Measurements from ENCODE around the gene HNF4A.

The HNF4A gene

DNA sequence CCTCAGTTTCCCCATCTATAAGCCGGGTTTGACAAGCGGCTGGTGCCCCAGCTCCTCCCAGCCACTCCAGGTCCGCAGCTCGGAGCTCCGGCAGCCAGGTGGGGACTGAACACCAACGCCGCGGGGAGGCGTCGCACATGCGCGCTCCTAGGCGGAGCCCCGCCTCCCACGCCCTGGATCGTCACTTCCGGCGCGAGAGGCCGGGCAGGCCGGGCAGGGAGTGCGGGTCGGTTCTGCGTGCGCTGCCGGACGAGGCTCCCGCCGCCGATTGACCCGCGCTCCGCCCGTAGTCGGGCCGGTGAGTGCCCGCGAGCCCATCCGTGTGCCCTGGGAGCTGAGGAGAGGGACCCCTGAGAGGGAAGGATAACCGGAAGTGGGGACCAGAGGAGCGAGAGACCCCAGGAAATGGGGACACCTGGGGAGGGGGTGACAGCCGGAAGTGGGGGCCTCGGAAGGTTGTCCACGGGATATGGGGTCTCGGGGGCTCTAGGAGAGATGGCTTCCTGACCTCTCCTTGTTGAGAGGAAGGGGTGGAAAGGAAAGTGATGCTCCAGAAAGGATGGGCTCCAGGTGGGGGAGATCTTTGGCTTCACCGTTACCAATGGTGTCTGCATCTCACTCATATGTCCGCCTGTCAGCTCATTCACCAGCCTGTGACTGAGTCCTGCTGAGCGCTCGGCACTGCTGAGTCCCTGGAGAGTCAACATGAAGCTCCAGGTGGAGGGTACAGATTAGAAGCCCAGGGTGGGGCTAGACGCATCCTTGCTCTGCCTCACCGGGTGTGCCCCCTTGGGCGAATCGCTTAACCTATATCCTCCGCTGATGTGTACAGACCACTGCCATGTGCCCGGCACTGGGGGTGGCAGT is 120.4 kb downstream of the HNF4A start, which contains the start of gene TTPAL:
Gene TTPAL, plus strand, starts transcription at position 181 of the 867 bp plus-strand sequence. CDS start 4,126 bp downstream, outside the sequence.
- DNase-seq, result peak; percentile 88 to 90

DNA sequence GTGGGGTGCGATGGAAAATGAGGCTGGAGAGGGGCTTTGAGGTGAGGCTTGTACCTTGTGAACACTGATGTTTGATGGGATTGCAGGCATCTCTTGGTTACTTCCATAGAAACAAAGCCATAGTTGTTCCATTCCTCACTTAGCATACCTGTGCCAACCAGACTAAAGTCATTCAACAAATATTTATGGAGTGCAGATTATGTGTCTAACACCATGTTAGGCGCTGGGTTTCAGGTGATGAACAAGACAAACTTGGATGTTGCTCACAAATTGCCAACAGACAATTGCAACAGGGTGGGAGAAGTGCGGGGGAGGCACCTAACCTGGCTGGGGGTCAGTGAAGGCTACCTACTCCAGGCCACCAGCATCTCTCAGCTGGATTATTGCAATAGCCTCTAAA is 121.7 kb downstream of the HNF4A start:
- no peak for DNase-seq

DNA sequence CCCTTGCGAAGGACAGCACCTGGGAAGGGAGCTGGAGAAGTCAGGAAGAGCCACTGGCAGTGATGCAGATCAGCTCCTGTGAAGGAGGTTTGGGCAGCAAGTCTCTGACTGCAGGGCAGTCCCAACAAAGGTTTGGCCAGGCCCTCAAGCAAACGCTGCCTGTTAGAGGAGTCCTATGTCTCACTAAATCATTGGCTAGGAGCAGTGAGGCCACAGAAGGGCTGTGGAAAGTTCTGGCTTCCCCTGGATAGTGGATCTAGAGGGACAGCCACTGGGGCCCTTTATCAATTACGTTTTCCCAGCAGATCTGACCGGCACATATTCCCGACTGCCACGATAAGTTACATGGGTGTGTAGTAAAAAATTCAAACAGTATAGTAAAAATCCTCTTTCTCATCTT is 122.7 kb downstream of the HNF4A start:
- no peak for DNase-seq

DNA sequence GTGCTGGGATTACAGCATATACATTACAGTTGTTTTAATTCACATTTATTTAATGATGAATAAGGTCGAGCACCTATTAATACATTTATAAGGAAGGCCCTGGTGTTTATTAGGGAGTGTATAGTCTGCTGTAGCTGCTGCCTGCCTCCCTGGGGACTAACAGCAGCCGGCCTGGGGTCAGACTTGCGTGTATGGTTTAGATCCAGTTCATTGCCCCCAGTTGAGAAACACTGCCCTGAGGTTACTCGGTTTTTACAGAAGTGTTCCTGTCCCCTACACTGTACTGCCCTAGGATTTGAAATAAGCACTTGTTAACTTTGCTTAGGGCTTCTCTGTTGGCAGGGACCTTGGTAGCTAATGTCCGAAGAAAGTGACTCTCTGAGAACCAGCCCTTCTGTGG is 124.1 kb downstream of the HNF4A start:
- no peak for DNase-seq

- DNase-seq, result no peak
These were observed 124.6 kb downstream of the HNF4A start for GRCh38 chr20:44480097-44480496.

- no peak for DNase-seq
These were observed 126.4 kb downstream of the HNF4A start for GRCh38 chr20:44481719-44482416.

DNA sequence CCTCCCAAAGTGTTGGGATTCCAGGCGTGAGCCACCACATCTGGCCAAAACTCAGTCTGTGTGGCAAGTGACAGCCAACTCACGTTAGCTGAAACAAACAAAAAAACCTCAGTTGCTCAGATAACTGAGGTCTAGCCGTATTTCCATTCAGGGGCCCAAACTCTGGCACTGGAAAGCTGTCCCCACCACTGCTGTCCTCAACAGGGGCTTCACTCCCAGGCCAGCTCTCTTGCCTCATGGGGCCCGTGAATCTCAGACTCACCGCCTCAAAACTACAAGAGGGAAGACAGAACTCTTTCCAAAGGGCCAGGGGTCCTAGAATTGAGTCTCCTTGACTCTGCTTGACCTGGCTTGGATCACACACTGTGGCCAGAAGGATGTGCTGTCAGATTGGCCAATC is 127.6 kb downstream of the HNF4A start:
- DNase-seq, result no peak

Measured in activated CD4-positive, alpha-beta T cell treated with anti-CD3 and anti-CD28 coated beads for 4 hours (primary cell).